NCI-H774 (cell line): ENCODE data around the gene NUP205.
A peak's percentile ranks its signal among the peaks of the same experiment; 100 is the strongest.
"Not testable (repeated sequence)": the region's sequence is repeated elsewhere in the genome, so short reads cannot be mapped to it uniquely, and the experiment has no call there.

Experiments
- DNase-seq: peaks from one replicate; lab custom pipeline; 2025; lab: John Stamatoyannopoulos, UW

NUP205 gene

GRCh38 chr7:135620980-135621850 lies 63.5 kb downstream of the NUP205 start:
- peak; percentile 68 for DNase-seq

- DNase-seq = no peak
These were observed 76.6 kb downstream of the NUP205 start for GRCh38 chr7:135634191-135634878.

- DNase-seq = not testable (repeated sequence)
These were observed 82.0 kb downstream of the NUP205 start for GRCh38 chr7:135639690-135640089.

- DNase-seq = no peak
These were observed 86.4 kb downstream of the NUP205 start for GRCh38 chr7:135644154-135644553.

- DNase-seq = no peak
These were observed 87.0 kb downstream of the NUP205 start for GRCh38 chr7:135644729-135645128.

- peak; percentile 11 for DNase-seq
These were observed 87.7 kb downstream of the NUP205 start for GRCh38 chr7:135645296-135645904.

- no peak for DNase-seq
These were observed 90.0 kb downstream of the NUP205 start for GRCh38 chr7:135647755-135648154.

GRCh38 chr7:135648235-135648634 lies 90.5 kb downstream of the NUP205 start:
- DNase-seq = no peak

- DNase-seq = no peak
These were observed 93.3 kb downstream of the NUP205 start for GRCh38 chr7:135650831-135651573.

GRCh38 chr7:135653340-135654080 lies 95.8 kb downstream of the NUP205 start:
- peak; percentile 92 for DNase-seq

- no peak for DNase-seq
These were observed 100.8 kb downstream of the NUP205 start for GRCh38 chr7:135658564-135658963.

GRCh38 chr7:135659159-135659846 lies 101.6 kb downstream of the NUP205 start:
- DNase-seq = peak; percentile 44

- DNase-seq = peak; percentile 67
These were observed 103.8 kb downstream of the NUP205 start for GRCh38 chr7:135661311-135662122.

- no peak for DNase-seq
These were observed 104.3 kb downstream of the NUP205 start for GRCh38 chr7:135662123-135662372.

GRCh38 chr7:135662373-135663114 lies 104.8 kb downstream of the NUP205 start, which contains the start of gene STMP1:
TSS of gene STMP1 (plus strand) at chr7:135662514.
- peak; percentile 92 for DNase-seq

- DNase-seq = no peak
These were observed 106.4 kb downstream of the NUP205 start for GRCh38 chr7:135664046-135664589.

- DNase-seq = no peak
These were observed 107.3 kb downstream of the NUP205 start for GRCh38 chr7:135665042-135665441.

GRCh38 chr7:135666156-135666555 lies 108.4 kb downstream of the NUP205 start:
- no peak for DNase-seq

- DNase-seq = no peak
These were observed 109.1 kb downstream of the NUP205 start for GRCh38 chr7:135666846-135667245.
